Measurements from ENCODE around the gene FOXP1. TPM values are rescaled to one million over a fixed set of nuclear protein-coding genes. Genes with fewer than 3 reads are reported as not detected.
A peak's percentile ranks its signal among the peaks of the same experiment; 100 is the strongest.

Gene FOXP1
- total and polyA plus RNA-seq, 9 of the 15 experiments (the other 6 are each of a cell fraction or from before 2014, with no cell fraction given) = 7.7 to 34.5 (median 13.7) TPM

DNA sequence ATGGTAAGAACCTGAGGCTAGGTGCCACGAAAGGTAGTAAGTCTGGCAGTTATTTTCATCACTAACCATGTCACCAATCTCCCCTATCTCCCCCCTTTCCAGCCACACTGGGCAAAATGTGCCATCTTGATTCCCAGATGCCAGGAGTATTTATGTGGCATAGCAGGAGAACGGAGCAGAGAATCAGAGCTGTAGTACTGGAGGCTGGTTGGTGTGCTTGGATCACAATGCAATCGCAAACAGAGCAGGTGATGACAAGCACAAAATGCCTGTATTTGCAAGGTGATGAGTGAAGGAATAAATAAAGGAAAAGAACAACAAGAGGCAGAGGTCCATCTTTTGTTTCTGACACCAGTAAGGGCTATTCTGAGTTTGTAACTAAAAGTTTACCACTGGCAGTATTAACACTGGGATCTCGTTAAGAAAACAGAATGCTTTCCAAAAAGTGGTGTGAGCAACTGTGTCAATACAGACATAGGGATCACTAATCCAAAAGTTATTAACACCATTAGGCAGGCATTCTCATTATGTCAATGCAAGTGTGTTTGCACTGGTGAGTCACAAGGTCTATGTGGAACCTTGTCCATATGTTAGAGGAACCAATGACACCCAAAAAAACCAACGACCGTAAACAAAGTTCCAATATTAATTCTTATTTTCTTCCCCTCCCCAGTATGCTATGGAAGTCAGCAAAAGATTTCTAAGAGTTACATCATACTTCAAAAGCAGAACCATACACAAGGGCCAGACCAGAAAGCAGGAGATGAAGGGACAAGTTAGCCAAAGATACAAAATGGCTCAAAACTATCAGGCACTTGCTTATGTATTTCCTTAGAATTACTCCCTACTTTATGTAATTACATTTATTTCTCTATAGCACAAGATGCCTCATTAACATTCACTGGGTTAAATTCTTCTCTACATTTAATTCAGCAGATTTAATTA lies 556.6 kb downstream of the FOXP1 start (continued):
- TF ChIP-seq HSF4 (CRISPR knock-in tag; IDR thresholded peaks at IDR 0.05; ENCODE audit: borderline replicate concordance) (peak; percentile 59; the same call in 1 of the 2 replicates), U2AF1 (optimal IDR thresholded peaks at IDR 0.05; ENCODE audit: low read depth, low read length) (no peak), JUN (IDR thresholded peaks at IDR 0.05; ENCODE audit: borderline replicate concordance, low read depth, low read length) (no peak), JUN (CRISPR knock-in tag; IDR thresholded peaks at IDR 0.05; ENCODE audit: borderline replicate concordance) (no peak), ZBTB5 (IDR thresholded peaks at IDR 0.05) (no peak), ZNF830 (CRISPR knock-in tag; IDR thresholded peaks at IDR 0.05) (no peak), OTX1 (CRISPR knock-in tag; IDR thresholded peaks at IDR 0.05) (no peak), SMAD4 (CRISPR knock-in tag; conservative IDR thresholded peaks at IDR 0.05) (peak; percentile 68; the same call in 1 of the 2 replicates), CHD4 (IDR thresholded peaks at IDR 0.05; ENCODE audit: insufficient read depth, insufficient replicate concordance, low read depth, low read length, poor library complexity, severe bottlenecking) (no peak), GATAD2B (IDR thresholded peaks at IDR 0.05; ENCODE audit: borderline replicate concordance) (no peak), ARID2 (IDR thresholded peaks at IDR 0.05) (no peak), SPI1 (IDR thresholded peaks at IDR 0.05; ENCODE audit: borderline replicate concordance, low read depth, low read length) (no peak), ZNF780A (CRISPR knock-in tag; IDR thresholded peaks at IDR 0.05) (no peak), PTTG1 (tag; IDR thresholded peaks at IDR 0.05; ENCODE audit: low read depth) (peak; percentile 67; the same call in 1 of the 2 replicates), RUNX1 (IDR thresholded peaks at IDR 0.05; ENCODE audit: low read depth) (no peak), MCM7 (IDR thresholded peaks at IDR 0.05) (no peak), RCOR1 (IDR thresholded peaks at IDR 0.05; ENCODE audit: borderline replicate concordance in 1 of 2, low read depth in 2 of 2, low read length in 2 of 2) (no peak)
- TF ChIP-seq, protein P1, sequence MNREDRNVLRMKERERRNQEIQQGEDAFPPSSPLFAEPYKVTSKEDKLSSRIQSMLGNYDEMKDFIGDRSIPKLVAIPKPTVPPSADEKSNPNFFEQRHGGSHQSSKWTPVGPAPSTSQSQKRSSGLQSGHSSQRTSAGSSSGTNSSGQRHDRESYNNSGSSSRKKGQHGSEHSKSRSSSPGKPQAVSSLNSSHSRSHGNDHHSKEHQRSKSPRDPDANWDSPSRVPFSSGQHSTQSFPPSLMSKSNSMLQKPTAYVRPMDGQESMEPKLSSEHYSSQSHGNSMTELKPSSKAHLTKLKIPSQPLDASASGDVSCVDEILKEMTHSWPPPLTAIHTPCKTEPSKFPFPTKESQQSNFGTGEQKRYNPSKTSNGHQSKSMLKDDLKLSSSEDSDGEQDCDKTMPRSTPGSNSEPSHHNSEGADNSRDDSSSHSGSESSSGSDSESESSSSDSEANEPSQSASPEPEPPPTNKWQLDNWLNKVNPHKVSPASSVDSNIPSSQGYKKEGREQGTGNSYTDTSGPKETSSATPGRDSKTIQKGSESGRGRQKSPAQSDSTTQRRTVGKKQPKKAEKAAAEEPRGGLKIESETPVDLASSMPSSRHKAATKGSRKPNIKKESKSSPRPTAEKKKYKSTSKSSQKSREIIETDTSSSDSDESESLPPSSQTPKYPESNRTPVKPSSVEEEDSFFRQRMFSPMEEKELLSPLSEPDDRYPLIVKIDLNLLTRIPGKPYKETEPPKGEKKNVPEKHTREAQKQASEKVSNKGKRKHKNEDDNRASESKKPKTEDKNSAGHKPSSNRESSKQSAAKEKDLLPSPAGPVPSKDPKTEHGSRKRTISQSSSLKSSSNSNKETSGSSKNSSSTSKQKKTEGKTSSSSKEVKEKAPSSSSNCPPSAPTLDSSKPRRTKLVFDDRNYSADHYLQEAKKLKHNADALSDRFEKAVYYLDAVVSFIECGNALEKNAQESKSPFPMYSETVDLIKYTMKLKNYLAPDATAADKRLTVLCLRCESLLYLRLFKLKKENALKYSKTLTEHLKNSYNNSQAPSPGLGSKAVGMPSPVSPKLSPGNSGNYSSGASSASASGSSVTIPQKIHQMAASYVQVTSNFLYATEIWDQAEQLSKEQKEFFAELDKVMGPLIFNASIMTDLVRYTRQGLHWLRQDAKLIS (CRISPR knock-in tag; IDR thresholded peaks at IDR 0.05) = no peak
- TF ChIP-seq, protein P2, sequence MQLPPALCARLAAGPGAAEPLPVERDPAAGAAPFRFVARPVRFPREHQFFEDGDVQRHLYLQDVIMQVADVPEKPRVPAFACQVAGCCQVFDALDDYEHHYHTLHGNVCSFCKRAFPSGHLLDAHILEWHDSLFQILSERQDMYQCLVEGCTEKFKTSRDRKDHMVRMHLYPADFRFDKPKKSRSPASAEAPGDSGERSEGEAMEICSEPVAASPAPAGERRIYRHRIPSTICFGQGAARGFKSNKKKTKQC (CRISPR knock-in tag; IDR thresholded peaks at IDR 0.05) = no peak
- TF ChIP-seq, protein P3, sequence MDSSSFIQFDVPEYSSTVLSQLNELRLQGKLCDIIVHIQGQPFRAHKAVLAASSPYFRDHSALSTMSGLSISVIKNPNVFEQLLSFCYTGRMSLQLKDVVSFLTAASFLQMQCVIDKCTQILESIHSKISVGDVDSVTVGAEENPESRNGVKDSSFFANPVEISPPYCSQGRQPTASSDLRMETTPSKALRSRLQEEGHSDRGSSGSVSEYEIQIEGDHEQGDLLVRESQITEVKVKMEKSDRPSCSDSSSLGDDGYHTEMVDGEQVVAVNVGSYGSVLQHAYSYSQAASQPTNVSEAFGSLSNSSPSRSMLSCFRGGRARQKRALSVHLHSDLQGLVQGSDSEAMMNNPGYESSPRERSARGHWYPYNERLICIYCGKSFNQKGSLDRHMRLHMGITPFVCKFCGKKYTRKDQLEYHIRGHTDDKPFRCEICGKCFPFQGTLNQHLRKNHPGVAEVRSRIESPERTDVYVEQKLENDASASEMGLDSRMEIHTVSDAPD (CRISPR knock-in tag; IDR thresholded peaks at IDR 0.05) = no peak
